Measurements from ENCODE around the gene NT5C.
"Not testable (repeated sequence)": the region's sequence is repeated elsewhere in the genome, so short reads cannot be mapped to it uniquely, and the experiment has no call there.

The NT5C gene

GRCh38 chr17:75144816-75145512, 13.4 kb upstream of the NT5C start:
- in situ Hi-C loops (cut with MboI; ENCODE audit: low sequenced_read_pairs) = no loop called here

GRCh38 chr17:75142236-75142971, 10.9 kb upstream of the NT5C start:
- in situ Hi-C loops (cut with MboI; ENCODE audit: low sequenced_read_pairs) = no loop called here

GRCh38 chr17:75138519-75138918, 7.0 kb upstream of the NT5C start:
- in situ Hi-C loops (cut with MboI; ENCODE audit: low sequenced_read_pairs) = no loop called here

- in situ Hi-C loops (cut with MboI; ENCODE audit: low sequenced_read_pairs) = not testable (repeated sequence)
Measured at GRCh38 chr17:75137762-75138161, 6.2 kb upstream of the NT5C start.

GRCh38 chr17:75135946-75136345, 4.4 kb upstream of the NT5C start:
- in situ Hi-C loops (cut with MboI; ENCODE audit: low sequenced_read_pairs) = no loop called here

GRCh38 chr17:75135452-75135851, 3.9 kb upstream of the NT5C start:
- in situ Hi-C loops (cut with MboI; ENCODE audit: low sequenced_read_pairs) = no loop called here

- in situ Hi-C loops (cut with MboI; ENCODE audit: low sequenced_read_pairs) = not testable (repeated sequence)
Measured at GRCh38 chr17:75133607-75134347, 2.2 kb upstream of the NT5C start.

- in situ Hi-C loops (cut with MboI; ENCODE audit: low sequenced_read_pairs) = no loop called here
Measured at GRCh38 chr17:75133001-75133400, 1.5 kb upstream of the NT5C start.

GRCh38 chr17:75132018-75133000, 767 bp upstream of the NT5C start:
- in situ Hi-C loops (cut with MboI; ENCODE audit: low sequenced_read_pairs) = not testable (repeated sequence)

- in situ Hi-C loops (cut with MboI; ENCODE audit: low sequenced_read_pairs) = no loop called here
Measured at GRCh38 chr17:75130632-75131277, 787 bp downstream of the NT5C start.

GRCh38 chr17:75130059-75130631, 1.4 kb downstream of the NT5C start:
- in situ Hi-C loops (cut with MboI; ENCODE audit: low sequenced_read_pairs) = no loop called here

- in situ Hi-C loops (cut with MboI; ENCODE audit: low sequenced_read_pairs) = no loop called here
Measured at GRCh38 chr17:75129576-75129975, 2.0 kb downstream of the NT5C start.

- in situ Hi-C loops (cut with MboI; ENCODE audit: low sequenced_read_pairs) = no loop called here
Measured at GRCh38 chr17:75128694-75129505, 2.6 kb downstream of the NT5C start.

GRCh38 chr17:75127936-75128335, 3.6 kb downstream of the NT5C start:
- in situ Hi-C loops (cut with MboI; ENCODE audit: low sequenced_read_pairs) = not testable (repeated sequence)

- in situ Hi-C loops (cut with MboI; ENCODE audit: low sequenced_read_pairs) = no loop called here
Measured at GRCh38 chr17:75126954-75127353, 4.6 kb downstream of the NT5C start.

GRCh38 chr17:75125984-75126383, 5.6 kb downstream of the NT5C start:
- in situ Hi-C loops (cut with MboI; ENCODE audit: low sequenced_read_pairs) = no loop called here

GRCh38 chr17:75124819-75125162, 6.8 kb downstream of the NT5C start:
- in situ Hi-C loops (cut with MboI; ENCODE audit: low sequenced_read_pairs) = no loop called here

GRCh38 chr17:75124041-75124818, 7.3 kb downstream of the NT5C start:
- in situ Hi-C loops (cut with MboI; ENCODE audit: low sequenced_read_pairs) = no loop called here
